Gastroesophageal sphincter (tissue), 3 donors: ENCODE data around the gene SAMM50.

Experiments used
- CTCF ChIP-seq, 4 experiments: fragments of 200-600 bp in 2 of 4; fragments of 450-650 bp in 2 of 4; sonication (generic) in 1 of 4; IDR thresholded peaks; one replicate each; pipeline ENCODE4 v1.5.1; 2017 to 2019; ENCODE audit warnings: antibody characterized with exemption in 4 of 4, mild to moderate bottlenecking in 2 of 4, moderate library complexity in 2 of 4
- EP300 ChIP-seq: sonication (generic); formaldehyde crosslinking; IDR thresholded peaks from one replicate; pipeline ENCODE4 v1.6.1; 2017; ENCODE audit warnings: antibody characterized with exemption, mild to moderate bottlenecking
- POLR2AphosphoS5 ChIP-seq: sonication (generic); formaldehyde crosslinking; IDR thresholded peaks from one replicate; pipeline ENCODE4 v1.6.1; 2017; ENCODE audit warnings: antibody characterized with exemption

GRCh38 chr22:43944670-43945430 lies 10.4 kb upstream of the SAMM50 start:
- TF ChIP-seq CTCF (IDR thresholded peaks at IDR 0.05) (no peak), EP300 (no peak), POLR2AphosphoS5 (no peak)
